Renal cortex interstitium (tissue), 11 donors: ENCODE results near the gene PCDH18. TPM values are rescaled to one million over a fixed set of nuclear protein-coding genes. Genes with fewer than 3 reads are reported as not detected.
A peak's percentile ranks its signal among the peaks of the same experiment; 100 is the strongest.
"Not testable (repeated sequence)": the region's sequence is repeated elsewhere in the genome, so short reads cannot be mapped to it uniquely, and the experiment has no call there.

Source experiments
- DNase-seq, 11 donors: peaks; one replicate each; pipeline ENCODE4 v3.0.0-alpha.2; 2013; ENCODE audit warnings: low read depth in 9 of 11, low spot score in 4 of 11; ENCODE audit errors: extremely low read depth in 1 of 11
- polyA plus RNA-seq, 3 donors: library from polyadenylated mRNA; unstranded; fragments of 120-200 nt; gene quantifications; one replicate each; pipeline ENCODE4 v1.2.1, GENCODE V29; 2013; ENCODE audit not compliant: insufficient read length in 3 of 3

PCDH18 gene
- polyA plus RNA-seq, 3 donors, result 156 to 190 (median 156) TPM

GRCh38 chr4:137502339-137503129, 29.8 kb downstream of the PCDH18 start:
- DNase-seq, result no peak

GRCh38 chr4:137496267-137496666, 36.0 kb downstream of the PCDH18 start:
- not testable (repeated sequence) for DNase-seq

GRCh38 chr4:137495578-137495977, 36.7 kb downstream of the PCDH18 start:
- DNase-seq, result no peak

- not testable (repeated sequence) for DNase-seq
Observed at GRCh38 chr4:137483313-137483959, 48.9 kb downstream of the PCDH18 start.

- not testable (repeated sequence) for DNase-seq
Observed at GRCh38 chr4:137479657-137480056, 52.6 kb downstream of the PCDH18 start.

GRCh38 chr4:137476345-137476744, 55.9 kb downstream of the PCDH18 start:
- DNase-seq, result no peak

GRCh38 chr4:137474711-137475301, 57.5 kb downstream of the PCDH18 start:
- DNase-seq, result peak in 10 of 11 donors; percentile 21 to 59 (median 39)

GRCh38 chr4:137471895-137472294, 60.4 kb downstream of the PCDH18 start:
- DNase-seq, result no peak

GRCh38 chr4:137471461-137471860, 60.8 kb downstream of the PCDH18 start:
- DNase-seq, result no peak

GRCh38 chr4:137470806-137471205, 61.5 kb downstream of the PCDH18 start:
- DNase-seq, result no peak
